Mammary epithelial cell (primary cell): ENCODE data around the gene NAT14.

Experiments used
- EZH2 ChIP-seq: IDR thresholded peaks from 2 replicates; pipeline ENCODE4 v1.6.1; 2012; ENCODE audit warnings: low read length, inconsistent platforms, borderline replicate concordance
- TF ChIP-seq, protein P1 (sequence below), 2 donors: IDR thresholded peaks in 1 of 2; conservative IDR thresholded peaks in 1 of 2; 2 replicates each; pipeline ENCODE4 v1.5.1; 2011 to 2012; ENCODE audit warnings: inconsistent platforms in 2 of 2, low read length in 2 of 2, mild to moderate bottlenecking in 2 of 2, control low read depth in 1 of 2, low read depth in 1 of 2; ENCODE audit not compliant: insufficient read depth in 1 of 2; ENCODE audit errors: extremely low read depth in 1 of 2

- TF ChIP-seq, protein P1, sequence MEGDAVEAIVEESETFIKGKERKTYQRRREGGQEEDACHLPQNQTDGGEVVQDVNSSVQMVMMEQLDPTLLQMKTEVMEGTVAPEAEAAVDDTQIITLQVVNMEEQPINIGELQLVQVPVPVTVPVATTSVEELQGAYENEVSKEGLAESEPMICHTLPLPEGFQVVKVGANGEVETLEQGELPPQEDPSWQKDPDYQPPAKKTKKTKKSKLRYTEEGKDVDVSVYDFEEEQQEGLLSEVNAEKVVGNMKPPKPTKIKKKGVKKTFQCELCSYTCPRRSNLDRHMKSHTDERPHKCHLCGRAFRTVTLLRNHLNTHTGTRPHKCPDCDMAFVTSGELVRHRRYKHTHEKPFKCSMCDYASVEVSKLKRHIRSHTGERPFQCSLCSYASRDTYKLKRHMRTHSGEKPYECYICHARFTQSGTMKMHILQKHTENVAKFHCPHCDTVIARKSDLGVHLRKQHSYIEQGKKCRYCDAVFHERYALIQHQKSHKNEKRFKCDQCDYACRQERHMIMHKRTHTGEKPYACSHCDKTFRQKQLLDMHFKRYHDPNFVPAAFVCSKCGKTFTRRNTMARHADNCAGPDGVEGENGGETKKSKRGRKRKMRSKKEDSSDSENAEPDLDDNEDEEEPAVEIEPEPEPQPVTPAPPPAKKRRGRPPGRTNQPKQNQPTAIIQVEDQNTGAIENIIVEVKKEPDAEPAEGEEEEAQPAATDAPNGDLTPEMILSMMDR (conservative IDR thresholded peaks at IDR 0.05 in 1 of 2, IDR thresholded peaks at IDR 0.05 in 1 of 2; ENCODE audit: extremely low read depth in 1 of 2, insufficient read depth in 1 of 2, low read depth in 1 of 2, low read length in 2 of 2): no peak
- no peak for TF ChIP-seq EZH2
Measured at GRCh38 chr19:55447421-55448174, 37.4 kb upstream of the NAT14 start.
